ENCODE measurements around the gene C9orf78.

- TF ChIP-seq CTCF (conservative IDR thresholded peaks at IDR 0.05; ENCODE audit: low read depth, low read length) (no peak), EZH2phosphoT487 (IDR thresholded peaks at IDR 0.05; ENCODE audit: borderline replicate concordance, low read length) (no peak), EZH2 (IDR thresholded peaks at IDR 0.05; ENCODE audit: low read length, unreplicated experiment) (no peak)
Observed at GRCh38 chr9:129863059-129863690, 28.1 kb upstream of the C9orf78 start.

Data from PC-3 (cell line).